Germinal center (tissue), 1 donor: ENCODE results near the gene CDR2.
"Not testable (repeated sequence)": the region's sequence is repeated elsewhere in the genome, so short reads cannot be mapped to it uniquely, and the experiment has no call there.

ENCODE experiments used
- DNase-seq: peaks from one replicate; pipeline ENCODE4 v3.0.0; 2012; ENCODE audit warnings: mixed read lengths, low spot score

CDR2 gene

GRCh38 chr16:22375963-22376640 lies 1.7 kb upstream of the CDR2 start:
- DNase-seq = no peak

- no peak for DNase-seq
Measured at GRCh38 chr16:22375117-22375962, 921 bp upstream of the CDR2 start.

GRCh38 chr16:22373662-22374310 lies 633 bp downstream of the CDR2 start:
- peak; percentile 39 for DNase-seq

GRCh38 chr16:22372882-22373661 lies 1.3 kb downstream of the CDR2 start:
- no peak for DNase-seq

- DNase-seq = no peak
Measured at GRCh38 chr16:22370038-22370820, 4.2 kb downstream of the CDR2 start.

- DNase-seq = no peak
Measured at GRCh38 chr16:22369221-22369811, 5.1 kb downstream of the CDR2 start.

- not testable (repeated sequence) for DNase-seq
Measured at GRCh38 chr16:22368200-22368826, 6.1 kb downstream of the CDR2 start.

- DNase-seq = no peak
Measured at GRCh38 chr16:22366889-22367288, 7.5 kb downstream of the CDR2 start.

- no peak for DNase-seq
Measured at GRCh38 chr16:22366371-22366770, 8.0 kb downstream of the CDR2 start.

- DNase-seq = no peak
Measured at GRCh38 chr16:22364241-22364640, 10.2 kb downstream of the CDR2 start.

- DNase-seq = no peak
Measured at GRCh38 chr16:22360963-22361659, 13.3 kb downstream of the CDR2 start.

GRCh38 chr16:22359679-22360078 lies 14.7 kb downstream of the CDR2 start:
- no peak for DNase-seq

GRCh38 chr16:22358000-22358399 lies 16.4 kb downstream of the CDR2 start:
- peak; percentile 12 for DNase-seq

- peak; percentile 55 for DNase-seq
Measured at GRCh38 chr16:22357635-22357971, 16.8 kb downstream of the CDR2 start.

- no peak for DNase-seq
Measured at GRCh38 chr16:22356930-22357634, 17.3 kb downstream of the CDR2 start.

GRCh38 chr16:22355487-22355908 lies 18.9 kb downstream of the CDR2 start:
- no peak for DNase-seq

- DNase-seq = no peak
Measured at GRCh38 chr16:22353933-22354541, 20.4 kb downstream of the CDR2 start.

- DNase-seq = no peak
Measured at GRCh38 chr16:22353191-22353919, 21.1 kb downstream of the CDR2 start.
